HepG2 (cell line): Measurements from ENCODE around the gene TJP3. TPM values are rescaled to one million over a fixed set of nuclear protein-coding genes. Genes with fewer than 3 reads are reported as not detected.

ENCODE experiments used
- ATAC-seq: fragments of 200-7000 bp; cut with Tn5 transposase; 3 replicates; pipeline ENCODE4 v1.9.1; 2020; ENCODE audit warnings: mild to moderate bottlenecking, moderate library complexity
- BruUV-seq: library from RNA; stranded (reverse); fragments of 400-500 nt; replicated peaks from 2 replicates; lab custom pipeline; 2021; lab: Mats Ljungman, UMichigan
- CTCF ChIA-PET: fragments of 300-600 bp; formaldehyde crosslinking; extraction: SDS; loops from one replicate; lab custom pipeline; 2021; ENCODE audit warnings: low total read pairs, inconsistent platforms, low intra/inter-chr PET ratio; lab: Yijun Ruan, JAX
- POLR2A ChIA-PET: fragments of 350-600 bp; sonication (Branson Sonifier 250); formaldehyde crosslinking; loops from one replicate; lab custom pipeline; 2020; ENCODE audit warnings: antibody characterized with exemption, inconsistent platforms; lab: Yijun Ruan, JAX
- DNase-seq: peaks from one replicate; pipeline ENCODE4 v3.0.0-alpha.2; 2015; ENCODE audit warnings: low spot score
- FAIRE-seq: peaks from 3 replicates; lab custom pipeline; 2011; peaks lifted over from hg19 to GRCh38; lab: Jason Lieb, UNC
- H2AFZ ChIP-seq: one replicate; pipeline ENCODE4 v1.6.1; 2011; ENCODE audit warnings: low read length, inconsistent platforms
- H3K27ac ChIP-seq: fragments of 300-600 bp; 3 replicates; pipeline ENCODE4 v1.8.0; 2011; ENCODE audit warnings: mixed run types, mild to moderate bottlenecking, mixed read lengths, low read length, inconsistent platforms; ENCODE audit not compliant: insufficient read depth; ENCODE audit errors: extremely low read length
- H3K27me3 ChIP-seq, 2 experiments: fragments of 200-600 bp in 1 of 2; 2 replicates in 1 of 2; 3 replicates in 1 of 2; pipeline versions ENCODE4 v1.6.0 to v1.8.0; 2011; ENCODE audit warnings: low read length in 2 of 2, mild to moderate bottlenecking in 2 of 2, moderate library complexity in 2 of 2, inconsistent platforms in 1 of 2; ENCODE audit not compliant: insufficient read depth in 2 of 2, control insufficient read depth in 1 of 2
- H3K36me3 ChIP-seq, 2 experiments: fragments of 200-600 bp in 1 of 2; replicated peaks in 1 of 2; 2 replicates in 1 of 2; 3 replicates in 1 of 2; pipeline versions ENCODE4 v1.5.1 to v1.8.0; 2011; ENCODE audit warnings: low read length in 2 of 2, inconsistent platforms in 1 of 2; ENCODE audit not compliant: insufficient read depth in 2 of 2, control insufficient read depth in 1 of 2
- H3K4me1 ChIP-seq: 2 replicates; pipeline ENCODE4 v1.5.1; 2012; ENCODE audit warnings: low read length, inconsistent platforms; ENCODE audit not compliant: insufficient read depth
- H3K4me2 ChIP-seq: 2 replicates; pipeline ENCODE4 v1.6.0; 2011; ENCODE audit warnings: low read depth, low read length, inconsistent platforms
- H3K4me3 ChIP-seq, 3 experiments: fragments of 200-600 bp in 1 of 3; sonication (generic), shearing (Covaris generic) in 1 of 3; replicated peaks in 1 of 3; 2 replicates each; pipeline ENCODE4 v1.5.1; 2011 to 2016; ENCODE audit warnings: low read length in 3 of 3, inconsistent platforms in 2 of 3, low read depth in 2 of 3, mild to moderate bottlenecking in 2 of 3, control low read depth in 1 of 3, mixed read lengths in 1 of 3; ENCODE audit not compliant: insufficient read depth in 1 of 3
- H3K79me2 ChIP-seq: one replicate; pipeline ENCODE4 v1.6.1; 2011; ENCODE audit warnings: low read length, inconsistent platforms; ENCODE audit not compliant: insufficient read depth
- H3K9ac ChIP-seq: 2 replicates; pipeline ENCODE4 v1.6.0; 2011; ENCODE audit warnings: mild to moderate bottlenecking, low read depth, low read length, inconsistent platforms; ENCODE audit not compliant: insufficient read depth
- H3K9me3 ChIP-seq: 2 replicates; pipeline ENCODE4 v1.5.1; 2012; ENCODE audit warnings: mild to moderate bottlenecking, low read length
- H4K20me1 ChIP-seq: 2 replicates; pipeline ENCODE4 v1.6.0; 2011; ENCODE audit warnings: inconsistent platforms, mild to moderate bottlenecking, low read length, moderate library complexity; ENCODE audit not compliant: insufficient read depth
- AGO1 ChIP-seq: fragments of 200-400 bp; formaldehyde crosslinking; IDR thresholded peaks from 2 replicates; pipeline ENCODE4 v1.6.1; 2017; ENCODE audit warnings: mild to moderate bottlenecking, low read depth, low read length, moderate library complexity; ENCODE audit not compliant: poor library complexity, severe bottlenecking
- BRCA1 ChIP-seq: sonication (generic); formaldehyde crosslinking; IDR thresholded peaks from 2 replicates; pipeline ENCODE4 v1.4.0; 2020; ENCODE audit warnings: missing genetic modification reagents
- CCDC6 ChIP-seq: sonication (generic); formaldehyde crosslinking; IDR thresholded peaks from 2 replicates; pipeline ENCODE4 v1.8.1; 2022; ENCODE audit warnings: mild to moderate bottlenecking, missing genetic modification reagents, moderate library complexity
- CEBPG ChIP-seq: IDR thresholded peaks from 2 replicates; pipeline ENCODE4 v1.6.1; 2016
- ERF ChIP-seq: IDR thresholded peaks from 2 replicates; pipeline ENCODE4 v1.6.1; 2018; ENCODE audit warnings: missing biosample characterization, missing genetic modification reagents
- FOXK1 ChIP-seq: sonication (generic); formaldehyde crosslinking; IDR thresholded peaks from 2 replicates; pipeline ENCODE4 v1.4.0; 2020; ENCODE audit warnings: low read depth, missing genetic modification reagents, borderline replicate concordance
- HNRNPLL ChIP-seq: fragments of 200-400 bp; formaldehyde crosslinking; IDR thresholded peaks from 2 replicates; pipeline ENCODE4 v1.6.1; 2017; ENCODE audit warnings: mild to moderate bottlenecking, low read depth, low read length; ENCODE audit not compliant: poor library complexity, severe bottlenecking
- KDM6A ChIP-seq: IDR thresholded peaks from 2 replicates; pipeline ENCODE4 v1.6.1; 2016; ENCODE audit warnings: low read depth
- KLF11 ChIP-seq: IDR thresholded peaks from 2 replicates; pipeline ENCODE4 v1.6.1; 2016; ENCODE audit warnings: missing compliant biosample characterization
- KMT2A ChIP-seq: sonication (generic); formaldehyde crosslinking; IDR thresholded peaks from 2 replicates; pipeline ENCODE4 v1.4.0; 2020; ENCODE audit warnings: missing genetic modification reagents
- RAD21 ChIP-seq: fragments of 450-650 bp; formaldehyde crosslinking; IDR thresholded peaks from 2 replicates; pipeline ENCODE4 v1.5.0; 2020; ENCODE audit warnings: mild to moderate bottlenecking
- RBM22 ChIP-seq: fragments of 200-400 bp; formaldehyde crosslinking; optimal IDR thresholded peaks from 2 replicates; pipeline ENCODE3; 2017; ENCODE audit warnings: mild to moderate bottlenecking, low read length, moderate library complexity
- WGBS: methylation state at CpG from one replicate; pipeline ENCODE4 v1.1.6; 2017; ENCODE audit warnings: low lambda C conversion rate; 5-methylcytosine and 5-hydroxymethylcytosine counted together
- in situ Hi-C: cut with HindIII; loops from 2 replicates; pipeline ENCODE4 v1.10.0; 2017; ENCODE audit warnings: low pct_unique_long_range_greater_than_20kb; ENCODE audit not compliant: extremely low pct_ligation_motif_present
- intact Hi-C: fragments of 100-400 bp; cut with micrococcal nuclease; formaldehyde crosslinking; loops from one replicate; pipeline ENCODE4 v1.10.0; 2022; ENCODE audit not compliant: unreplicated experiment
- polyA plus RNA-seq, 8 experiments: library from polyadenylated mRNA; depleted of rRNA in 3 of 8; stranded (reverse) in 7 of 8; unstranded in 1 of 8; fragments of >200 nt; fragmentation: Illumina TruSeq in 4 of 8; extraction: Trizol in 4 of 8; gene quantifications; 2 replicates each; pipeline versions ENCODE4 v1.2.1 to v1.2.3, GENCODE V29; 2011 to 2016; ENCODE audit warnings: low read depth in 4 of 8, missing spikeins in 1 of 8, mixed read lengths in 1 of 8; ENCODE audit not compliant: insufficient read depth in 1 of 8
- total RNA-seq, 5 experiments: library from RNA; depleted of rRNA; stranded (reverse); fragments of >200 nt; fragmentation: Illumina TruSeq; extraction: Trizol; gene quantifications; 2 replicates each; pipeline ENCODE4 v1.2.3, GENCODE V29; 2016; ENCODE audit warnings: low read depth in 1 of 5
- TF ChIP-seq, protein P1 (sequence below): IDR thresholded peaks from 2 replicates; pipeline ENCODE4 v1.6.1; 2016; ENCODE audit warnings: low read depth, missing genetic modification reagents, missing compliant biosample characterization
- TF ChIP-seq, protein P2 (sequence below), 2 experiments: sonication (generic) in 1 of 2; formaldehyde crosslinking in 1 of 2; IDR thresholded peaks; 2 replicates each; pipeline versions ENCODE4 v1.4.0 to v1.6.1; 2016 to 2020; ENCODE audit warnings: borderline replicate concordance in 1 of 2, low read depth in 1 of 2, mild to moderate bottlenecking in 1 of 2, missing genetic modification reagents in 1 of 2

TJP3 gene
- total and polyA plus RNA-seq, 2 of the 13 experiments (the other 11 are each of a cell fraction or from before 2014, with no cell fraction given) = 2.3 to 21.5 TPM

DNA sequence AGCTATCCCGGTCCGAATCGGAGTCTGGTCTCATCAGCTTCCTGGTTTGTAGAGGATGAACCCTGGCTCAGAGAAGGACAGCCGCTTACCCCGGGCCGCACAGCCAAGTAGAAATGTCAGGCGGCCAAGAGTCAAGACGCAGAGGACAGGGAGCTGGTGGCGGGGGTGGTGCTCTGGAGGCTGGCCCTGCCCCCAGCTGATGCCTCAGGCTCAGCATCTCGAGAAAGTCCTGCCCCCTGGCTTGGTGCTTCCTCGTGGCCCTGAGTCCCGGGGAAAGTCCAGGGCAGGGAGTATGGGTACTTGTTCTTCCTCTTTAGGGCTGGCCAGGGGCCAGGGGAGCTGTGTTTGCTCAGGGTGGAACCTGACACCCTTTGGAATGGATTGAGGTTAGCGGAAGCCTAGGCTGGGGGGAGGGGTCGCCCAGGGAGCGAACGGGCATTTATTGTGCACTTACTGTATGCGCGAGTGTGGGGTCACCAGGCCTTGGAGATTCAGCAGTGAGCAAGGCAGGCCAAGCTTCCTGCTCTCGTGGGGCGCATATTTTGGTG lies 2.2 kb downstream of the TJP3 start:
- H4K20me1 ChIP-seq = no peaks in the 10 kb centered on the region
- no peaks in the 10 kb centered on the region for H3K27me3 ChIP-seq
- H3K4me3 ChIP-seq = peak overlapping the region in 1 of 3 experiments; percentile 7; a peak in 1 of 6 replicates
- H3K27ac ChIP-seq = peak overlapping the region; percentile 46
- intact Hi-C loops = no loop called here
- H3K79me2 ChIP-seq = no peaks in the 10 kb centered on the region
- H3K36me3 ChIP-seq = no peaks in the 10 kb centered on the region
- POLR2A ChIA-PET = interaction anchor here (0.8 to 1.2 kb wide), 3 partner anchors 12 to 53 kb away, joined by 3 to 4 read pairs (median 3); no protein-coding TSS in a partner anchor
- H2AFZ ChIP-seq = no peak overlapping the region
- DNase-seq (peak; percentile 90), FAIRE-seq (peak; percentile 92), ATAC-seq (peak; percentile 76)
- no peak overlapping the region; the same call in 1 of the 2 replicates for H3K9ac ChIP-seq
- H3K9me3 ChIP-seq = no peaks in the 10 kb centered on the region
- WGBS = 19% methylated on average over 13 of the region's 20 CpGs
- H3K4me2 ChIP-seq = peak overlapping the region; percentile 56
- CTCF ChIA-PET = no interaction called here
- H3K4me1 ChIP-seq = peaks cover 60% of the 10 kb centered on the region
- in situ Hi-C loops = no loop called here
- no TSS peak for BruUV-seq
- TF ChIP-seq KLF11 (CRISPR knock-in tag) (peak; percentile 37; the same call in 1 of the 2 replicates), KMT2A (CRISPR knock-in tag) (0 out of 2 replicates have a peak, but pooled peaks have one; percentile 35), HNRNPLL (no peak), CEBPG (CRISPR knock-in tag) (peak; percentile 44), KDM6A (CRISPR knock-in tag) (peak; percentile 89), RBM22 (no peak), CCDC6 (CRISPR knock-in tag) (peak; percentile 83), AGO1 (peak; percentile 34), FOXK1 (CRISPR knock-in tag) (peak; percentile 21; the same call in 1 of the 2 replicates), BRCA1 (CRISPR knock-in tag) (0 out of 2 replicates have a peak, but pooled peaks have one; percentile 32), RAD21 (CRISPR knock-in tag) (0 out of 2 replicates have a peak, but pooled peaks have one; percentile 35), ERF (CRISPR knock-in tag) (peak; percentile 79)
- TF ChIP-seq, protein P1, sequence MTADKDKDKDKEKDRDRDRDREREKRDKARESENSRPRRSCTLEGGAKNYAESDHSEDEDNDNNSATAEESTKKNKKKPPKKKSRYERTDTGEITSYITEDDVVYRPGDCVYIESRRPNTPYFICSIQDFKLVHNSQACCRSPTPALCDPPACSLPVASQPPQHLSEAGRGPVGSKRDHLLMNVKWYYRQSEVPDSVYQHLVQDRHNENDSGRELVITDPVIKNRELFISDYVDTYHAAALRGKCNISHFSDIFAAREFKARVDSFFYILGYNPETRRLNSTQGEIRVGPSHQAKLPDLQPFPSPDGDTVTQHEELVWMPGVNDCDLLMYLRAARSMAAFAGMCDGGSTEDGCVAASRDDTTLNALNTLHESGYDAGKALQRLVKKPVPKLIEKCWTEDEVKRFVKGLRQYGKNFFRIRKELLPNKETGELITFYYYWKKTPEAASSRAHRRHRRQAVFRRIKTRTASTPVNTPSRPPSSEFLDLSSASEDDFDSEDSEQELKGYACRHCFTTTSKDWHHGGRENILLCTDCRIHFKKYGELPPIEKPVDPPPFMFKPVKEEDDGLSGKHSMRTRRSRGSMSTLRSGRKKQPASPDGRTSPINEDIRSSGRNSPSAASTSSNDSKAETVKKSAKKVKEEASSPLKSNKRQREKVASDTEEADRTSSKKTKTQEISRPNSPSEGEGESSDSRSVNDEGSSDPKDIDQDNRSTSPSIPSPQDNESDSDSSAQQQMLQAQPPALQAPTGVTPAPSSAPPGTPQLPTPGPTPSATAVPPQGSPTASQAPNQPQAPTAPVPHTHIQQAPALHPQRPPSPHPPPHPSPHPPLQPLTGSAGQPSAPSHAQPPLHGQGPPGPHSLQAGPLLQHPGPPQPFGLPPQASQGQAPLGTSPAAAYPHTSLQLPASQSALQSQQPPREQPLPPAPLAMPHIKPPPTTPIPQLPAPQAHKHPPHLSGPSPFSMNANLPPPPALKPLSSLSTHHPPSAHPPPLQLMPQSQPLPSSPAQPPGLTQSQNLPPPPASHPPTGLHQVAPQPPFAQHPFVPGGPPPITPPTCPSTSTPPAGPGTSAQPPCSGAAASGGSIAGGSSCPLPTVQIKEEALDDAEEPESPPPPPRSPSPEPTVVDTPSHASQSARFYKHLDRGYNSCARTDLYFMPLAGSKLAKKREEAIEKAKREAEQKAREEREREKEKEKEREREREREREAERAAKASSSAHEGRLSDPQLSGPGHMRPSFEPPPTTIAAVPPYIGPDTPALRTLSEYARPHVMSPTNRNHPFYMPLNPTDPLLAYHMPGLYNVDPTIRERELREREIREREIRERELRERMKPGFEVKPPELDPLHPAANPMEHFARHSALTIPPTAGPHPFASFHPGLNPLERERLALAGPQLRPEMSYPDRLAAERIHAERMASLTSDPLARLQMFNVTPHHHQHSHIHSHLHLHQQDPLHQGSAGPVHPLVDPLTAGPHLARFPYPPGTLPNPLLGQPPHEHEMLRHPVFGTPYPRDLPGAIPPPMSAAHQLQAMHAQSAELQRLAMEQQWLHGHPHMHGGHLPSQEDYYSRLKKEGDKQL (CRISPR knock-in tag) = peak; percentile 59; the same call in 1 of the 2 replicates
- TF ChIP-seq, protein P2, sequence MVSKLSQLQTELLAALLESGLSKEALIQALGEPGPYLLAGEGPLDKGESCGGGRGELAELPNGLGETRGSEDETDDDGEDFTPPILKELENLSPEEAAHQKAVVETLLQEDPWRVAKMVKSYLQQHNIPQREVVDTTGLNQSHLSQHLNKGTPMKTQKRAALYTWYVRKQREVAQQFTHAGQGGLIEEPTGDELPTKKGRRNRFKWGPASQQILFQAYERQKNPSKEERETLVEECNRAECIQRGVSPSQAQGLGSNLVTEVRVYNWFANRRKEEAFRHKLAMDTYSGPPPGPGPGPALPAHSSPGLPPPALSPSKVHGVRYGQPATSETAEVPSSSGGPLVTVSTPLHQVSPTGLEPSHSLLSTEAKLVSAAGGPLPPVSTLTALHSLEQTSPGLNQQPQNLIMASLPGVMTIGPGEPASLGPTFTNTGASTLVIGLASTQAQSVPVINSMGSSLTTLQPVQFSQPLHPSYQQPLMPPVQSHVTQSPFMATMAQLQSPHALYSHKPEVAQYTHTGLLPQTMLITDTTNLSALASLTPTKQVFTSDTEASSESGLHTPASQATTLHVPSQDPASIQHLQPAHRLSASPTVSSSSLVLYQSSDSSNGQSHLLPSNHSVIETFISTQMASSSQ (IDR thresholded peaks at IDR 0.05; ENCODE audit: low read depth) = peak; percentile 24; the same call in 1 of the 2 replicates
- TF ChIP-seq, protein P2 (CRISPR knock-in tag; IDR thresholded peaks at IDR 0.05; ENCODE audit: borderline replicate concordance) = peak; percentile 48; the same call in 1 of the 2 replicates
